Urinary bladder (tissue), 4 donors: Measurements from ENCODE around the gene SLC25A11. TPM values are rescaled to one million over a fixed set of nuclear protein-coding genes. Genes with fewer than 3 reads are reported as not detected.
A peak's percentile ranks its signal among the peaks of the same experiment; 100 is the strongest.

ENCODE experiments used
- DNase-seq: peaks from one replicate; pipeline ENCODE4 v3.0.0-alpha.2; 2015; ENCODE audit errors: extremely low spot score
- H3K27ac ChIP-seq: one replicate; pipeline ENCODE4 v1.5.1; 2013; ENCODE audit warnings: low read depth, mild to moderate bottlenecking, moderate library complexity
- H3K36me3 ChIP-seq: one replicate; pipeline ENCODE4 v1.6.1; 2013; ENCODE audit warnings: mild to moderate bottlenecking, moderate library complexity; ENCODE audit not compliant: insufficient read depth
- H3K4me1 ChIP-seq: one replicate; pipeline ENCODE4 v1.6.1; 2013; ENCODE audit warnings: mild to moderate bottlenecking, moderate library complexity; ENCODE audit not compliant: insufficient read depth
- H3K4me3 ChIP-seq: one replicate; pipeline ENCODE4 v1.5.1; 2013; ENCODE audit warnings: low read depth, low read length
- WGBS: extraction: QIAGEN DNeasy Blood & Tissue Kit; methylation state at CpG from one replicate; pipeline ENCODE4 v1.1.7; 2013; 5-methylcytosine and 5-hydroxymethylcytosine counted together
- polyA plus RNA-seq: library from polyadenylated mRNA; stranded (reverse); fragments of 200-250 nt; gene quantifications from one replicate; pipeline ENCODE4 v1.2.3, GENCODE V29; 2013
- total RNA-seq: library from RNA; depleted of rRNA; stranded (reverse); fragments of >200 nt; gene quantifications from one replicate; pipeline ENCODE4 v1.2.3, GENCODE V29; 2014
- donor health status: healthy with polysubstance abuse.
- donor health status: healthy.

Gene SLC25A11
- total and polyA plus RNA-seq, 2 donors, result 27.7 to 73.5 TPM

GRCh38 chr17:4945176-4945943 lies 5.5 kb upstream of the SLC25A11 start:
- WGBS, result 41% methylated on average over 7 of the region's 7 CpGs
- DNase-seq, result no peak
- Histone ChIP-seq H3K4me1 (no peaks in the 10 kb centered on the region), H3K4me3 (no peak overlapping the region), H3K27ac (peak overlapping the region; percentile 61), H3K36me3 (peaks cover 3% of the 10 kb centered on the region)

DNA sequence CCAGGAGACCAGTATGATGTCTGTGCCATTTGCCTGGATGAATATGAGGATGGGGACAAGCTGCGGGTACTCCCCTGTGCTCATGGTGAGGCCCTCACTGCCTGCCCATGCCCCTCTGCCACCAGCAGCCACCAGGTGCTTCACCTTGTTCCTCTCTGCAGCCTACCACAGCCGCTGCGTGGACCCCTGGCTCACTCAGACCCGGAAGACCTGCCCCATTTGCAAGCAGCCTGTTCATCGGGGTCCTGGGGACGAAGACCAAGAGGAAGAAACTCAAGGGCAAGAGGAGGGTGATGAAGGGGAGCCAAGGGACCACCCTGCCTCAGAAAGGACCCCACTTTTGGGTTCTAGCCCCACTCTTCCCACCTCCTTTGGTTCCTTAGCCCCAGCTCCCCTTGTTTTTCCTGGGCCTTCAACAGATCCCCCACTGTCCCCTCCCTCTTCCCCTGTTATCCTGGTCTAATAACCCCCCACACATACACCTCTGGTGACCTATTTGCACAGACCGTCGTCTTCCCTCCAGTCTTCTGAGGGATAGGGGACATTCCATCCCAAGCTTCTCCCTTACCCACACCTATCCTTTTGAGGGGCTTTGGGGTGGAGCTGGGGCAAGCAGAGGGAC lies 4.8 kb upstream of the SLC25A11 start:
- Histone ChIP-seq H3K36me3 (peaks cover 3% of the 10 kb centered on the region), H3K27ac (peak overlapping the region; percentile 47), H3K4me1 (no peaks in the 10 kb centered on the region), H3K4me3 (no peak overlapping the region)
- 66% methylated on average over 8 of the region's 8 CpGs for WGBS
- no peak for DNase-seq

GRCh38 chr17:4944163-4944553 lies 4.3 kb upstream of the SLC25A11 start:
- 37% methylated on average over 3 of the region's 3 CpGs for whole genome bisulfite sequencing
- Histone ChIP-seq H3K4me1 (no peaks in the 10 kb centered on the region), H3K4me3 (no peak overlapping the region), H3K27ac (no peak overlapping the region), H3K36me3 (peaks cover 3% of the 10 kb centered on the region)
- DNase-seq, result no peak

DNA sequence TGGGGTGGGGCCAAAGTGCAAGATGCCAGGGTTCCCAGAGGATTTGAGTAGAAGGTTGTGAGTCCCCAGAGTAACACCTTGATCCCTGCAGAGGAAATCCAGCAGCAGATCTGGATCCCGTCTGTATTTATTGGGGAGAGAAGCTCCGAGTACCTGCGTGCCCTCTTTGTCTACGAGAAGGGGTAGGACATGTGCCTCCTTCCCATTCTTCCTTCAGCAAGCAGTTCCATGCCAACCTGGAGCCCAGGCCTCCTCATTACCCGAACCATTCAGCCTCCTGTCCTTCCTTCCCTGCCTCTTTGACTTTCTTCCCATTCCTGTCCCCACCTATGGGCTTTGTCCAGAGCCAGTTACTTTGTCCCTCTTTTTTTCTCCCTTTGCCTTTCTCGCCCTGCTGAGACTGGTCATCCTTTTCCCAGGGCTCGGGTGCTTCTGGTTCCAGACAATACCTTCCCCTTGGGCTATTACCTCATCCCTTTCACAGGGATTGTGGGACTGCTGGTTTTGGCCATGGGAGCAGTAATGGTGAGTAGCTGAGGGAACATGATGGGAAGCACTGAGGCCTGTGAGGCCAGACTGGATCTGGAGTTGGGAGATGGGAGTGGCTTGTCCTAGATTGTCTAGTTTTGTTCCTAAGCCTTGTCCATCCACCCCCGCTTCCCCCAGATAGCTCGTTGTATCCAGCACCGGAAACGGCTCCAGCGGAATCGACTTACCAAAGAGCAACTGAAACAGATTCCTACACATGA lies 3.1 kb upstream of the SLC25A11 start:
- Histone ChIP-seq H3K4me3 (no peak overlapping the region), H3K4me1 (no peaks in the 10 kb centered on the region), H3K27ac (no peak overlapping the region), H3K36me3 (peaks cover 3% of the 10 kb centered on the region)
- WGBS, result 72% methylated on average over 13 of the region's 13 CpGs
- no peak for DNase-seq

DNA sequence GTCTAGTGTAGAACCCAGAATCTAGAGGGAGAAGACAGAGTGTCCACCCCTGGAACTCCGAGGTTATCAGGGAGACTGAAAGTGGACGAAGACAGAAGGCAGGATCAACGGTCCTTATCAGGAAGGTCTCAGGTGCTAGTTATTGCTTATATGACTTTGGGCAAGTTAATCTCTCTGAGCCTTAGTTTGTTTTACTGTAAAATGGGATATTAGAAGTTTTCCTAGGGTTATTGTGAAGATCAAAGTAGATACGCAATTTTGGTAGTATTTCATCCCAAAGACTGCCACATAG lies 1.4 kb upstream of the SLC25A11 start:
- Histone ChIP-seq H3K4me3 (peak overlapping the region; percentile 76), H3K4me1 (no peaks in the 10 kb centered on the region), H3K36me3 (peaks cover 3% of the 10 kb centered on the region), H3K27ac (no peak overlapping the region)
- no peak for DNase-seq
- WGBS, result 57% methylated on average over 4 of the region's 4 CpGs

- 1% methylated on average over 29 of the region's 29 CpGs for WGBS
- H3K4me1 ChIP-seq, result no peaks in the 10 kb centered on the region
- peaks cover 3% of the 10 kb centered on the region for H3K36me3 ChIP-seq
- peak overlapping the region; percentile 76 for H3K4me3 ChIP-seq
- H3K27ac ChIP-seq, result peak overlapping the region; percentile 94
- no peak for DNase-seq
These were observed 891 bp upstream of the SLC25A11 start for GRCh38 chr17:4940555-4941318.

GRCh38 chr17:4939546-4939795 lies 375 bp downstream of the SLC25A11 start:
- 0% methylated on average over 16 of the region's 16 CpGs for WGBS
- Histone ChIP-seq H3K4me1 (no peaks in the 10 kb centered on the region), H3K27ac (peak overlapping the region; percentile 81), H3K4me3 (peak overlapping the region; percentile 76), H3K36me3 (peaks cover 3% of the 10 kb centered on the region)
- DNase-seq, result no peak

GRCh38 chr17:4938688-4939545 lies 929 bp downstream of the SLC25A11 start:
- H3K27ac ChIP-seq, result peak overlapping the region; percentile 81

GRCh38 chr17:4938069-4938491 lies 1.8 kb downstream of the SLC25A11 start:
- H3K4me1 ChIP-seq, result no peaks in the 10 kb centered on the region
- H3K4me3 ChIP-seq, result no peak overlapping the region
- 88% methylated on average over 11 of the region's 11 CpGs for WGBS
- H3K36me3 ChIP-seq, result no peaks in the 10 kb centered on the region
- no peak for DNase-seq
- no peak overlapping the region for H3K27ac ChIP-seq

More at GRCh38 chr17:4938688-4939545, 929 bp downstream of the SLC25A11 start:
- DNase-seq, result no peak
- Histone ChIP-seq H3K4me1 (no peaks in the 10 kb centered on the region), H3K36me3 (peaks cover 3% of the 10 kb centered on the region), H3K4me3 (peak overlapping the region; percentile 76)
- WGBS, result 56% methylated on average over 19 of the region's 19 CpGs

DNA sequence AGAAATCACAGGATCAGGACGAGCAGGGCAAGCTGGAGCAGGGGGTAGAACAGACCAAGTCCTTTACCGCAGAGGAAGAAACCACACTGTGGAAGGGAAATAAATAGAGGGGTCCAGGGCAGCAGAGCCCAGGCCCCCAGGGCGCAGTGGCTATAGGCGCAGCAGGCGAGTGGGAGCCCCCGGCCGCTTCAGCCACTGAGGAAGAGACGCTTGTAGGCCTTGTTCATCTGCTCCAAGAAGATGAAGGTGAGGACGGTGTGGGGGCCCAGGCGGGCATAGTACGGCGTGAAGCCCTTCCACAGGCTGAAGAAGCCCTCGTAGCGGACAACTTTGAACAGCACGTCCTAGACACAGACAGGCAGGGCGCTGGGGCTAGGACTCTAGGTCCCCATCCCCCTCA lies 2.3 kb downstream of the SLC25A11 start:
- no peaks in the 10 kb centered on the region for H3K36me3 ChIP-seq
- WGBS, result 89% methylated on average over 16 of the region's 16 CpGs
- H3K4me3 ChIP-seq, result no peak overlapping the region

DNA sequence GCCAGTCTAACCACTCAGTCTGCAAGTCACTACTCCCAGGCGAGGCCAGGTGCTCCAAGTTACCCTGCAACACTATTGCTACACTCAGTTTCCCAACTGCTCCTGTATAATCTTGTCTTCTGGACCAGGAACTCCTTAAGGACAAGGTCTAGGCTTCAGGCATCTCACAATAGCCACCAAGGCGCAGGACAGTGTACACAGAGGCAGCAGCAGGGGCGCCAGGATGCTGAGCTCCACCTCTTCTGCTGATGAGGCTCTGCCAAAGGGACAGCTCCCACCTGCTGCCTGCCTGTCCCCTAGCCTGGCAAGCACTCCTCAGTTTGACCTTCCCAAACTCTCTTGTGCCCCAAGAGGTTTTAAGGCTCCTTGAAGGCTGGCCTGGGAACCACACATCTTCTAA lies 3.4 kb downstream of the SLC25A11 start:
- Histone ChIP-seq H3K4me3 (no peak overlapping the region), H3K27ac (no peak overlapping the region), H3K36me3 (no peaks in the 10 kb centered on the region), H3K4me1 (no peaks in the 10 kb centered on the region)
- 94% methylated on average over 3 of the region's 3 CpGs for WGBS
- DNase-seq, result no peak

More for the DNA sequence above, 2.3 kb downstream of the SLC25A11 start:
- H3K27ac ChIP-seq, result no peak overlapping the region
- H3K4me1 ChIP-seq, result no peaks in the 10 kb centered on the region
- no peak for DNase-seq

DNA sequence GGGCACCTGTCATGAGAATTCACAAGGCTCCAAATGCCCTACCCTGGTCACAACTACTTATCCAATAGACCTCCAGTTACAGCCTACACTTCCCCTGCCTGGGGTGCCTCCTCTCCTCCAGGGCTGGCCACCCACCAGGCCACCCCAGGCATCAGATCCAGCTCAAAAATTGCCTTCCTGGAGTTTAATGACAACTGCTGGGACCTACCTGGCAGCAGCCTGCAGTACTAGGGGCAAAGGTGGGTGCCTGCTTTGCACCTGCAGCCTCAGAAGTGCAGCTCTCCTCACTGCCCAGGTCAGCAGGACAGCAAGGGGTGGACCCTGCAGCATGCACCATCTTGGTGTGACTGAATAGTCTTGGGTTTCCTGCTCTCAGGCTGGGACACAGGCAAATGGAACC lies 4.2 kb downstream of the SLC25A11 start:
- no peak for DNase-seq
- H3K4me1 ChIP-seq, result no peaks in the 10 kb centered on the region
- H3K4me3 ChIP-seq, result no peak overlapping the region
- H3K27ac ChIP-seq, result no peak overlapping the region
- H3K36me3 ChIP-seq, result no peaks in the 10 kb centered on the region
